NCI-H226 (cell line): Measurements from ENCODE around the gene HEPHL1.
"Not testable (repeated sequence)": the region's sequence is repeated elsewhere in the genome, so short reads cannot be mapped to it uniquely, and the experiment has no call there.

Experiments
- DNase-seq: peaks from one replicate; pipeline ENCODE4 v3.0.0-alpha.2; 2015

Gene HEPHL1, protein sequence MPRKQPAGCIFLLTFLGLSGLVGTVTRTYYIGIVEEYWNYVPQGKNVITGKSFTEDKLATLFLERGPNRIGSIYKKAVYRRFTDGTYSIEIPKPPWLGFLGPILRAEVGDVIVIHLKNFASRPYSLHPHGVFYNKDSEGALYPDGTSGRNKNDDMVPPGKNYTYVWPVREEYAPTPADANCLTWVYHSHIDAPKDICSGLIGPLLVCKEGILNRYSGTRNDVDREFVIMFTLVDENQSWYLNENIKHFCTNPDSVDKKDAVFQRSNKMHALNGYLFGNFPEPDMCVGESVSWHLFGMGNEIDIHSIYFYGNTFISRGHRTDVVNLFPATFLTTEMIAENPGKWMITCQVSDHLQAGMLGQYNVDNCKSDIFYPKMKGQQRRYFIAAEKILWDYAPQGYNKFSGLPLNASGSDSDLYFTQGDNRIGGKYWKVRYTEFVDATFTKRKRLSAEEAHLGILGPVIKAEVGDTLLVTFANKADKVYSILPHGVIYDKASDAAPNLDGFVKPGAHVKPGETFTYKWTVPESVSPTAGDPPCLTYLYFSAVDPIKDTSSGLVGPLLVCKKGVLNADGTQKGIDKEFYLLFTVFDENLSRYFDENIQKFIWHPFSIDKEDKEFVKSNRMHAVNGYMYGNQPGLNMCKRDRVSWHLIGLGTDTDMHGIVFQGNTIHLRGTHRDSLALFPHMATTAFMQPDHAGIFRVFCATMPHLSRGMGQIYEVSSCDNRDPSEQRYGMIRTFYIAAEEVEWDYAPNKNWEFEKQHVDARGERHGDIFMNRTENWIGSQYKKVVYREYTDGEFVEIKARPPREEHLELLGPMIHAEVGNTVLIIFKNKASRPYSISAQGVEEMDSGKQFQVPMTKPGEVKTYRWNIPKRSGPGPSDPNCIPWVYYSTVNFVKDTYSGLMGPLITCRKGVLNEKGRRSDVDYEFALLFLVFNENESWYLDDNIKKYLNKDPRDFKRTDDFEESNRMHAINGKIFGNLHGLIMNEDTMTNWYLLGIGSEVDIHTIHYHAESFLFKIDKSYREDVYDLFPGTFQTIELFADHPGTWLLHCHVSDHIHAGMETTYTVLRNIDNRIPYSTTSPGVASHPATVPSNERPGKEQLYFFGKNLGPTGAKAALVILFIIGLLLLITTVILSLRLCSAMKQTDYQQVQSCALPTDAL

DNA sequence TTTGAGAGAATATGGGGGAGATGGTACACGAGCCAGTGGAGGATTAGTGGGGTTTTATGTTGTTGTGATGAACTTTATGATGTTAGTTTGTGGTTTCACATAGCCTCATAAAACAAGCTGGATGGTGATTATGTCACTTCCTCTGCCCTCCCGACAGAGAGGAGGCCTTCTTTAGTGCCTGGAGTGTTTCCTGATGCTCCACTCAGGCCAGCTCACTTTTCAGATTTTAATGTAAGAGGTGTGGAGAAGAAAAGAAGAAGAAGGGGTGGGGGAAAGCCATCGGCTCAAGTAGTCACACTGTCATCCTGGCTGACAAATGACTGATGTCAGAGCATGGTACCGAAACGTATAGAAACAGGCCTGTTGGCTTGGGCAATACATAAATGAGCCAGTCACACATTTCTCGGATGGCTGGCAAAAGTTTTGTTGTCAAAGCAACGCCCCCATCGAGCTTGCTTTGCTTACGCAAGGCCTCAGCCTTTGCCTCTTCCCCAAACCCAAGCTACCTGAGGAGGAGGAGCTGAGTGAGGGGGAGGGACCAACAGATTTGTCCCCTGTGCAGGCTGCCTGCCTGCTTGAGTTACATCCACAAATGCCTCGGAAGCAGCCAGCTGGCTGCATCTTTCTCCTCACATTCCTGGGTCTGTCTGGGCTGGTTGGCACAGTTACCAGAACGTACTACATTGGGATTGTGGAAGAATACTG, at the start of gene HEPHL1:
HEPHL1 (plus strand) TSS at position 578 of the 705 bp plus-strand sequence; CDS start at position 593, 15 bp downstream.
- DNase-seq: peak; percentile 63

DNA sequence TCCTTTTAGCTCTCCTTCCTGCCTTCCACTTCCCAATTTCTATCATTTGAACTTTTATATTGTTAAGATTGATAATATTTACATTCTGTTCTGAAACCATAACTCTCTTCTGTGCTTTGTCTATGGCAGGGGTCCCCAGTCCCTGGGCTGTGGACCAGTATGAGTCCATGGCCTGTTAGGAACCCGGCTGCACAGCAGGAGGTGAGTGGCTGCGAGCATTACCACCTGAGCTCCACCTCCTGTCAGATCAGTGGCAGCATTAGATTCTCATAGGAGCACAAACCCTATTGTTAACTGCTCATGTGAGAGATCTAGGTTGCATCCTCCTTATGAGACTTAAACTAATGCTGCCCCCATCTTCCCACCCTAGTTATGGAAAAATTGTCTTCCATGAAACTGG, 48.4 kb upstream of the HEPHL1 start:
- no peak for DNase-seq

DNA sequence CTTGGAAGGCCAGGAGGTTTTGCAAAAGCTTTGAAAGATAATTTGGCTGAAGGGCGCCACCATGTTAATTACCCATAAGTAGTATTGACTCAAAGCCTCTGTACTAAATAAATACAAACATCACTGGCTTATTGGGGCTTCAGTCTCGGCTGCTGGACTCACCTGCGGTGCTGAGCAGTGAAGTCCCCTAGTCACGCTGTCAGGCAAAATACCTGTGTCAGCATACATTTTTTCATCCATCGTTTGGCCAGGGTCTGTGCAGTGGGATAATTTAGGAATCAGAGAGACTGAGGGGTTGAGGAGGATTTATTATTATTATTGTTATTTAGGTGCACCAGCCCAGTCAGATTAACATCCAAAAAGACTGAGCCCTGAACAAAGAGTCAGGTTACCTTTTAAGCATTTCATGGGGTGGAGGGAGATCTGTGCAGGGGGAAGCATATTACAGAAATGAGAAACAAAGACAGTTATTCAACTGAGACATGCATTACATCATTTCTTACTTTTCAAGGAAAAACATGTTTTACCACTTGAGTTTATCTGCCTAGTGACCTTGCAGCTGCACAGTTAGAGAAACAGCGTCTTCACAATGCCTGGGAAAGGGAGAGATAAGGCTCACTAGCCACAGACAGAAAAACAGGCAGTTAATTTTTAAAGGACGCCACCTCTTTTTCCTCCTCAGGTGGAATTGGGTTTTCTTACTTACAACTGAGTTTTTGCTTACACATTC, 47.7 kb upstream of the HEPHL1 start:
- not testable (repeated sequence) for DNase-seq

DNA sequence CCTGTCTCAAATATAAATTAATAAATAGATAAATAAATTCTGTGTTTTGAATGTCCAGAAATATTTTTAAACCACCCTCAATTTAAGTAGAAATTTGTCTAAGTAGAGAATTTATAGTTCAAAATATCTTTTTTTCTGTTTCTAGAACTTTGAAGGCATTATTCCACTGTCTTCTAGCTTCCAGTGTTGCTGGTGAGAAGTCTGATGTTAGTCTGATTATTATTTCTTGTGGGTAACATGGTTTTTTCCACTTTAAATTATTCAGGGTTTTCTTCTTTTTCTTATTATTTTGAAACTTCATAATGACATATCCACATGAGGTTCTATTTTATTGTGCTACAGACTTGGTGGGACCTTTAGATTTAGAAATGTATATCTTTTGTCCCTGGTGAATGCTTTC, 46.4 kb upstream of the HEPHL1 start:
- no peak for DNase-seq

DNA sequence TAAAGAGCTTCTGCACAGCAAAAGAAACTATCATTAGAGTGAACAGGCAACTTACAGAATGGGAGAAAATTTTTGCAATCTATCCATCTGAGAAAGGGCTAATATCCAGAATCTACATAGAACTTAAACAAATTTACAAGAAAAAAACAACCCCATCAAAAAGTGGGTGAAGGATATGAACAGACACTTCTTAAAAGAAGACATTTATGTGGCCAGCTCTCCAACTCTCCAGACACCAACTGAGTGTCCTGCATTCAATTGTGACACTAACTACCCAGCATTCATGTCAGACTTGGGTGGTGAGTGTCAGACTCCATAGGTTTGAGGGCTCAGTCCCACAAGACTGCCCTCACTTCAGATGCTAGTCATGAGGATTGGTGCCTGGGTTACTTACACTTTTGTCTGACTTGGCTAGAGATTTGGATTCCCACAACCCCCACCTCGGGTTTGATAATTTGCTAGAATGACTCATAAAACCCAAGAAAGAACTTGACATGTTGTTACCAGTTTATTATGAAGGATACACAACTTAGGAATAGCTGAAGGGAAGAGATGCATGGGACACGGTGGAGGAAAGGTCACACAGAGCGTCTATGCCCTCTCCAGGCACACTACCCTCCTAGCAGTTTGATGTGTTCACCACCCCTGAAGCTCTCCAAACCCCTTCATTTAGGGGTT, 44.4 kb upstream of the HEPHL1 start:
- DNase-seq: not testable (repeated sequence)

DNA sequence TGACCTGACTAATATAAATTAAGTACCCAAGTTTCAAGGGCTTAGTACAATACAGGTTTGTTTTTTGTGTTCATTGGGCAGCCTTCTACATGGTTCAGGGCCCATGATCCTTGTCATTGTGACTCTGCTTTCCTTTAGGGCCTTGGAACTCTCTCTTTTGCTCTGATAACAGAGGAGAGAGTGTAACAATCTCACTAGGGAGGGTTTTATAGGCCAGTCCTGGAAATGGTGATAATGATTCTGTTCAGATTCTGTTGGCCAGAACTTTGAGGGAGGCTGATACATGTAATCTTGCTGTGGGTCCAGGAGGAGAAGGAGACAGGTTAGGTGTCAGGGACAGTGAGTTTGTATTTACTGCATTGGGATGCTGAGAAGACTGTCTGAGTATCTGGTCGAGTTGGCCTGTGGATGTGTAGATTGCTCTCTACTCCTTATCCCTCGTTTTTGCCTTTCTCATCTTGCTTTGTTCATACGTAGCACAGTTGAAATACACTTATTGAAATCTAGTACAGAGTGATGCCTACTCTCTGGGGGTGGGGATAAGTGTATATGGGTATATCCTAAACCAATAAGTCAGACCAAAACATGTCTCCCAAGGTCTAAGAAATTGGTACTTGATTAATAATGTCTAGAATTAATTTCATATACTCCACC, 37.5 kb upstream of the HEPHL1 start:
- no peak for DNase-seq

DNA sequence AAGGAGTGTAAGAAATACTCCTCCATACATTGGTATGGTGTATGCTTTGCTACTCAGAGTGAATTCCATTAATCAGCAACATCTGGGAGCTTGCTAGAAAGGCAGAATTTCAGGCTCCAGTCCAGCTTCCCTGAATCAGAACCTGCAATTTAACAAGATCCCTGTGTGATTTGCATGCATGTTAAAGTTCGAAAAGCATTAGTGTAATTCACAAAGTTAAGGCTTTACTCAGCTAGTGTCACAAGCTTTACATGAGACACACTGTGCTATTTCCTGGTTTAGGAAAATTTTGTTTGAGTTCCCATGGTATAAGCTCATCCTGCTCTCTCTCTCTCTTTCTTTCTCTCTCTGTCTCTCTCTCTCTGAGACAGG, 37.0 kb upstream of the HEPHL1 start:
- DNase-seq: peak; percentile 10

DNA sequence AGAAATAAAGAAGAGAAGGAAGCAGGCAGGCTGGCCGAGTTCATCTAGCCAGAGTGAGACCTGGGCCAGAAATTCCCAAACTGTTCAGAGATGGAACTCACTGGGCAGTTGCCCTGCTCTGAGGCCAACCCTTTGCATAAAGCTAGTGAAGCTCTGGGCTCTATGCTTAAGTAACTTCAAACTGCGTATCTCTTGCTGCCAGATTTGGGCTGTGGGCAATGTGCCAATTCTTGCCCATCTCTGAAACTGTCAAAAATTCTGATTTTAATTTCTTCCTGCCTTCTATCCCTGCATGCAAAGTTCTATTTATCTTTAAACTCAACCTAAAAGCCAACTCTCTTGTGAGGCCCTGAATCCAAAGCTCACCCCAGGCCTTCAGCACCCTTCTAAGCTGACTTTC, 36.2 kb upstream of the HEPHL1 start:
- DNase-seq: no peak

DNA sequence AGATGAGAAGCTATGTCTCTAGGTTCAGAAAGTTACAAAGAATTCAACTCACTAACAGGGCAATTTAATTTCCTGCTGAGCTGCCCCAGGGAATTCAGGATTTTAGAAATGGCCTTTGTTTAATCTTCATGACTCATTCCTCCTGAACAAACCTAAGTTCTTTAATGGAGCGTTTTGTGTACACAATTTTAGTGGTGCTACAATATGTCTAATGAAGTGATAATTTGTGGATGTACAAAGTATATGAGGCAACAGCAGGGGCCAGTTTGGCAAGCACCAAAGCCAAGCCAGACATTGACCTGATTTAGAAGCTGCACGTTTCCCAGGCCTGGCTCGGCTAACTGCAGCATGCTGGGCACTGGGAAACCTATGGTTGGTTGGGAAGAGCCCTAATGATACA, 34.4 kb upstream of the HEPHL1 start:
- DNase-seq: peak; percentile 33

DNA sequence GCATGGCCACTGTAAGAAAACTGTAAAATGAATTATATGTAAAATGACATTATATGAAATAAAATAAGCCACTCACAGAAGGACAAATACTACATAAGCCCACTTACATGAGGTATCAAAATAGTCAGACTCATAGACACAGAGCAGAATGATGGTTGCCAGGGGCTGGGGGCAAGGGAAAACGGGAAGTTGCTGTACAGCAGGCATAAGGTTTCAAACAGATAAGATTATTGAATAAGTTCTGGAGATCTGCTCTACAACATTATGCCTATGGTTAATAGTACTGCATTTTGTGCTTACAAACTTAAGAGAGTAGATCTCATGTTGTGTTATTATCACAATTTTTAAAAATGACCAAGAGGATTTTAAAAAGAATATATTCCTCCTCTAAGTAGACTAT, 32.7 kb upstream of the HEPHL1 start:
- no peak for DNase-seq

DNA sequence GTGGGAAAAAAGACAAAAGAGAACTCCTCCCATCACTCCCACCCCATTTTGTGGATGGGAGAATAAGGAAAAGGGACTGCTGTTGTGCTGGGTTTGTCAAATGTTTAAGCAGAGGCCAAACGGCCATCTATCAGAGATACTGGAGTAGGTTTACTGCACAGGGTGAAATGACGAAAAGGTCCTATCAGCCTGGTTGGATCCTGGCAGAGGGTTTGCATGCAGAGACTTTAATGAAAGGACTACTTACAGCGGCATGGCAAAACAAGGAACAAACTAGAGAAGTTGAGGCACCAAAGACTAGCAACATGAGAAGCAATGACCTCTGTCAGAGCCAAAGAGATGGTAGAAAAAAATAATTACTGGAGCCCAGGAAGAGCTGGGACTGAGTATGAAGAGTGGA, 32.2 kb upstream of the HEPHL1 start:
- no peak for DNase-seq

DNA sequence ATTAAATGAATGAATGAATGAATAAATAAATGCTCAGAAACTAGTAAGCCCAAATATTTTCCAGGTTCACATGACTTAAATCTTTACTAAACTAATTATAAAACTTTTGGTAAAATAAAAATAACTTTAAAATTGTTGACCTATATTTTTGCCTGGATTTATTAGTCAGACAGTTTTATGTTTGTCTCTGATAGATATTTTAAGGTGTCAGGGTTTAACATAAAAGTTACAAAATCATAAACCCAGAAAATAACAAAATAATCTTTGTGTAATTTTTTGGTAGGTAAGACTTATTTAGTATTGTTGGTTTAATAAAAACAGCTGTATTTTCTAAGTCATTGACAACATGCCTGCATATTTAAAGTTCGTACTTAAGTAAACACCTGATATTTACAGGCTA, 27.4 kb upstream of the HEPHL1 start:
- DNase-seq: no peak

DNA sequence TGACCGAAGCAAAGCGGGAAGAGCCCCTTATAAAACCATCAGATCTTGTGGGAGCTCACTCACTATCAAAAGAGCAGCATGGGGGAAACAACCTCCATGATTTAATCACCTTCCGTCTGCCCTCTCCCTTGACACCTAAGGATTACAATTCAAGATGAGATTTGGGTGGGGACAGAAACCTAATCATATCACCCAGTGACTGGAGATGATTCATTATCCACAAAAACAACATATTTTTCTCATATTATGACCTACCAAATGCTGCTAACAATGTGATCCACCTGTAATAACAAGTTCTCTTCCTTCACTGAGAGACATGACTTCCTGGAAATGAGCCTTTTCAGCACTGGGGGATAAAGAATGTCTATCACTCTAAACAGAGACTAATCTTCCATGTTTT, 23.4 kb upstream of the HEPHL1 start:
- no peak for DNase-seq

DNA sequence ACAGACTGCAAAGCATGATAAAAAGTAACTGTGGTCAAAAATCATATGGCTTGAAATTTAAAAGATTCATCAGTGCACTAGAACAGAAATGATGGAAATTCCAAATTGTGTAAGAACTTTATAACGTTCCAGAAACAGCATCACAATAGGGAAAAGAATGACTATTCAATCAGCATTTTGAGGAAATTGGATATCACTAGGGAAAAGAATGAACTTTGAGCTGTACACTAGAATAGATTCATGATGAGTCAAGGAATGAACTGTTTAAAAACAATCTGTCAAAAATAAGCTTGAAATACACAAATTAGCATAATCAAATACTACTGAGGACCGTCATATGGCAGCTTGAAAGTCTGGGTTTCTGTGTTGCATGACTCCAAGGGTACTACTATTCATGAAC, 20.5 kb upstream of the HEPHL1 start:
- no peak for DNase-seq

DNA sequence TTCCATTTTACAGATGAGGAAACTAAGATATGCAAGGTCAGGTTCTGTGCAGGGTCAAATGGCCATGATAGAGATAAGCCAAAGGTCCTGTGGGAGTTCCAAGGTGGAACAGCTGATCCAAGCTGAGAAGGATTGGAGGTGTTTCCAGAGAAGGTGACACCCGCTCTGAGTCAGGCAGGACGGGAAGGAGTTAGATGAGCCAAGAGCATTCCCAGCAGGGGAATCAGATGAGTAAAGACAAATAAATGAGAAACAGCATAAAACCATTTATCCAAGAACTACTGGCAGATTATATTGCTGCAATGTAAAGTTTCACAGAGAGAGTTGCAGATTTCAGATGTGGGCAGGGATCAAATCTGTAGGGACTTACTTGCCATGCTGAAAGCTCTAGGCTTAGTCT, 18.9 kb upstream of the HEPHL1 start:
- DNase-seq: peak; percentile 79

DNA sequence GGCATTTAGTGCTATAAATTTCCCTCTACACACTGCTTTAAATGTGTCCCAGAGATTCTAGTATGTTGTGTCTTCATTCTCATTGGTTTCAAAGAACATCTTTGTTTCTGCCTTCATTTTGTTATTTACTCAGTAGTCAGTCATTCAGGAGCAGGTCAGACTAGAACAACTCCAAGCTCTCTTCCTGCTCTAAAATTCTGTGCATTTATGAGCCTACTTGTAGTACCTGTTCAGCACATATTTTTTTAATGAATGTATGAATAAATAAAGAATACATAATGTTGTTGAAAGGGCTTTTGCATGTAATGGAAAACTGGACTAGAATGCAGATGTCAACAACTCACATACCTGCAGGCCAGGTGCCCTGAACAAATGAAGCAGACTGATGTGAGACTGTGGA, 13.7 kb upstream of the HEPHL1 start:
- DNase-seq: no peak

DNA sequence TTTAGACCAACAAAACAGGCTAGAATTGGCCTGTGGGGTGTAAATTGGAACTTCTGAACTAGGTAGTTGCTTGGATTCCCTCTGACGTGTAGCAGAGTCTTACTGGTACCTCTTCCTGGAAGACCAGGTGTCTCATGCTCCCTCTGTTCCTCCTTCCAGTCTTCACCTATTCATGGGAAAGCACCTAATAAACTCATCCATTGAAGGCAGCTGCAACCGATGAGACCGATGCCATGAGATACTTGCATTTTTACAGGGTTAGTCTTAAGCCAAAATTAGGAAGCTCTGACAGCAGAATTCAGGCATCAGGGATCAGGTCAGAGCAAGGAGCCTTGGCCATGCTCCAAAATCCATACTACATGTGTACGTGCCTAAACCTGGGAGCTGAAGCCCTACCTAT, 13.2 kb upstream of the HEPHL1 start:
- no peak for DNase-seq

DNA sequence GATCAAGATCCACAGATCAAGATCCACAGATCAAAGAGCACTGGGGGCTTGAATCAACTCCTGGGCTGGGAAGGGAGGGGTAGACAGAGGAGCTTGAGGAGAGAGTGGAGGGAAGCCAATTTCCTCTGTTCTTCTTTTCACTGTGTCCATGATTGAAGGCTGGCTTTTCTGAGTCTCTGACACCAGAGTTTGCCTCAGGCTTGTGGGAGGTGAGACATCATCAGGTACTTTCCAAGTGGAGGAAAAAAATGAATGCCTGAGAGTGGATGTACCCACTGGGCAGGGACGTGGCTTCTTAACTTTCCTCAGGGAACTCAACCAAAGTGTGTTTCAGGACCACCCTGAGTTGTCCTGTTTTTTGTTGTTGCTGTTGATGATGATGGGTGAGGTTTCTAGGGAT, 11.0 kb upstream of the HEPHL1 start:
- DNase-seq: no peak

DNA sequence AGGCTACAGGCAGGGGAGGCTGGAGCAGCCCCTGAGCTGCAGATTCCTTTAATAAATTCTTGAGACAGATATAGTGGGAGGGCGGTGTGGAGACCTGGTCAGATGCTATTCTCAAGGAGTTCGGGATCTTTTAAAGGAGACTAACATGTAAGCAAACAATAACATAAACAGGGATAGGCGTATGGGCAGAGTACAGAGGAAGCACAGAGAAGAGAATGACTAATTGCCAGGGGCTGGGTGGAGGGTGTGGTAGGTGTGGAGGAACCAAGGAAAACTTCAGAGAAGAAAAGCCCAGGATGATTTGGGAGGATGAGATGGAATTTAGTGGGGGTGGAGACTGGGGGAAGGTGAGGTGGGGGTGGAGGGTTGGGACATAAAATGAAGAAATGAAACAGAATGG, 9.7 kb upstream of the HEPHL1 start:
- peak; percentile 29 for DNase-seq

DNA sequence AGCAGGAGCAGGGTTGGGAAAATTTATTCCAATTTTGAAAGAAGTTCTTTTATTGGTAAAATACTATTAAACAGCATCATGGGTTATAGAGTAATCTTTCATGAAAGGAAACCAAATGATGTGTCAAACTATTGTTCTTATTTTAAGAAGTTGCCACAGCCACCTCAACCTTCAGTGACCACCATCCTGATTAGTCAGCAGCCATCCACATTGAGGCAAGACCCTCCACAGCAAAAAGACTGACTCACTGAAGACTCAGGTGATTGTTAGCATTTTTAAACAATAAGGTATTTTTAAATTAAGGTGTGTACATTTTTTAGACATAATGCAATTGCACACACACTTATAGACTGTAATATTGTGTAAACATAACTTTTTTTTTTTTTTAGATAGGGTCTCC, 3.7 kb upstream of the HEPHL1 start:
- DNase-seq: peak; percentile 54

DNA sequence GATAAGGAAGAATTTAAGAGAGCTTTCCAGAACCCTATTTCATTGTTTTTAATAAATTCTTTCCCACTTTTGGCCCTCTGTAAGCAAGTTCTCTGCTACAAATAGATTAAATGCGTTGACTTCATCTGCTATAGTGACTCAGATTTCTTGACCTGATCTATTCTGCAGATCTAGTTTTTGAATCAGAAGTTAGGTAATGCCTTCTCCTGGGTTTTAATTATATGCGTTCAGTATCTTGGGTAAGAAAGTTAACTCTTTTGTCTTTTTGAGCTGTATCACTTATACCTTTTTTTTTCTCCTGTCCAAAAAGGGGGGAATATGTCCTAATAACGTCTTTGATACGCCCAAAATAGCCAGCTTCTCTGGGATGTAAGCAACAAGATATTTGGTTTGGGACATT, 2.4 kb upstream of the HEPHL1 start:
- no peak for DNase-seq
